ENCODE results near the gene IL19. TPM values are rescaled to one million over a fixed set of nuclear protein-coding genes. Genes with fewer than 3 reads are reported as not detected.

Gene IL19
- polyA plus RNA-seq, 3 donors: 0.54 to 0.96 (median 0.89) TPM

GRCh38 chr1:206828765-206829164, 58.2 kb downstream of the IL19 start:
- no peak for DNase-seq (ENCODE audit: low read depth in 3 of 3, low spot score in 2 of 3)

- DNase-seq (ENCODE audit: low read depth in 3 of 3, low spot score in 2 of 3): no peak
These were observed 58.7 kb downstream of the IL19 start for GRCh38 chr1:206829282-206829681.

DNA sequence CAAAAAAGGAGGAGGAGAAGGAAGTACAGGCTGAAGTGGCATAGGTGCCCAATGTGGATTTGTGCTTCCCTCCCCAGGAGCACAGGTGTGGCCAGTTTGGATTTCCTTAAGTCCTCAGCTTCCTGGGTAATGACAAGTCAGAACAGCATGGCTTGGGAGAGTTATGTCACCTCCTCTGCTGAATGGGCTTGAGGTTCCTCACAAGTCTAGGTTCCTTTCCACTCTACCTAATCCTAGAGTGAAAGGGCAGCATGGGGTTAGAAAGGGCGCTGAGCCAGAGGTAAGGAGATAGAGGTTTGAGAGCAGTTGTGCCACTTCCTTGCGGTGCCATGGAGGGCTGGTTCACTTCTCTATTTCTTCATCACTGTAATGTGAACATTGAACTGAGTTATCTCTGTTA, 59.3 kb downstream of the IL19 start:
- no peak for DNase-seq (ENCODE audit: low read depth in 3 of 3, low spot score in 2 of 3)

DNA sequence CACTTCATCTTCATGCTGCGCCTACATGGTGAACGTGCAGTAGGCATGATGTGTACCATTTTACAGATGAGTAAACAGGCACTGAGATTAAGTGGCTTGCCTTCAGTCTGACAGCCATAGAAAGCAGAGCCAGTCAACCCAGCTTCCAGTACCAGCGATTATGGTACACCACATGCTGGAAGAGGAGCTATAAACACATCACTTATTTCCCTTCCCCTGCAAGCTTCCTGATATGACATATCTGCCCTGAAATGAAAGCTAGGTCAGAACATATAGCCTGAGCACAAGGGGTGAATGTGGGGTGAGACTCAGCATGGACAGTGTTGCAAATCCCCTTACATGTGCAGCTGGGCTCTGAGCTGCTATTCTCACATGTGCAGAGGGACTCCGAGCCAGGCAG, 61.1 kb downstream of the IL19 start:
- no peak for DNase-seq (ENCODE audit: low read depth in 3 of 3, low spot score in 2 of 3)

- DNase-seq (ENCODE audit: low read depth in 3 of 3, low spot score in 2 of 3): no peak
These were observed 61.8 kb downstream of the IL19 start for GRCh38 chr1:206832352-206832880.

GRCh38 chr1:206833106-206833680, 62.6 kb downstream of the IL19 start:
- DNase-seq (ENCODE audit: low read depth in 3 of 3, low spot score in 2 of 3): no peak

DNA sequence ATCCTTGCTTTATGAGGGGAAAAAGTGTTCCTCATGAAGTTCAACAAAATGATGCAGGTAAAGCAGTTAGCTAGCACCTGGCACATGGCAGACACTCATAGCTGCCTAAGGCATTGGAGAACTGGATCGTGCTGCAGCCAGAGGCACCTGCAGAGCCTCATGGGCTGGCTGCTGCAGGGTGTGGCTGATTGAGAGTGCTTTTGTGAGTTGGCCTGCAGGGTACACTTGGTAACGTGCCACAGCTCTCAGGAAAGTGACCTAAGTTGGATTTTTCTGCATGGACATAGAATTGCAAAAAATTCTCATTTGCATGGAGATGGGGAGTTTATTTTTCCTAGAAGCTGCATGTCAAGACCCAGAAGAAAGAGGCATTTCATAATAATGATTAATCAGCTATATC, 63.2 kb downstream of the IL19 start:
- no peak for DNase-seq (ENCODE audit: low read depth in 3 of 3, low spot score in 2 of 3)

DNA sequence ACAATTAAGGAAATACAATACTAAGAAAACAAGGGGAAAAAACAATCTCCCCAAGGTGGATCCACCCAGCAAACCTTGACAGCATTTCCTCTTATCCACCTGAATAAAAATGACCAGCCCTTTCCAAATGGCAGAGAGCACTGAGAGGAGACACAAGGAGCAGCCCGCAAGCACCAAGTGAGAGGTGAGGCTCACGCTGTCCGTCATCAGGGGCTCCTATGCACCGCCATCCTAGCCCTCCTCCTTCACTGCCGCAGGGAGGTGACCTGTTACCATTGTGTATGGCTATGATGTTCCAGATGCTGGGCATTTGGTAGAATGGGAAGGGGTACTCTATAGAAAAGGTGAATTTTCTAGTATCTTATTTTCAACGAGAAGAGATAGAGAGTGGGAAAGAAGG, 63.6 kb downstream of the IL19 start:
- no peak for DNase-seq (ENCODE audit: low read depth in 3 of 3, low spot score in 2 of 3)

DNA sequence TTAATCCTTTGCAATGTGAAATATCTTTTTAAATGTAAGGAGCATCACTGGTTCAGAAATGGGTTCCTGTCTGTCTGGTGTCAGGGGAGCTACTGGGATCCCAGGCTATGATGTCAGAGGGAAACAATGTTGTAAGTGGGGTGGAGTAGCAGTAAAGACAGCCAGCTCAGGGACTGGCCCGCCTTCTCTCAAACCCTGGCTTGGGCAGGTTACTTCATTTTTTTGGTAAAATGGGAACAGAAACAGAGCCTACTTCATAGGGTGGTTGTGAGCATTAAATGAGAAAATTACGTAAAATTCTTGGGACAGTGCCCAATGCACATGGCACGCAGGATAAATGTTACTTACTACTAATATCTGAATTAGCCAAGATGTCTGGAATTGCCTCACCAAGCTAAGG, 64.1 kb downstream of the IL19 start:
- no peak for DNase-seq (ENCODE audit: low read depth in 3 of 3, low spot score in 2 of 3)

DNA sequence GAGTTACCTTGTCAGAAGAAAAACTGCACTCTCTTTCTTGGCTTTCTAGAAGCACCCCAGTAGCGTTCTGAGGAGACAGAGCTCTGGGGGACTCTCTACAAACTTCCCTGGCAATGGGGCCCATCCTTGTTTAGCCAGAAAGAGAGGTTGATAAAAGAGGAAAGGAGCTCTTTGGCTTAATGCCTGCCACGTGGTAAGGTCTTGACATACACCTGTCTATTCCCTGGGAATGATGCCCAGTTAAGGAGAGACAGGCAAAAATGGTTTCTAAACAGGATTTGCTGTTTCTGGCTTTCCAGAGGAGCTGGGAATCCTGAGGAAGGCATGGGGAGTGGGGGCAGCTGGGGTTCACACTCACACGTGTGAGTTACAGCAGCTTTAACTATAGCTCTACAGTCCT, 64.6 kb downstream of the IL19 start:
- DNase-seq (ENCODE audit: low read depth in 3 of 3, low spot score in 2 of 3): no peak

DNA sequence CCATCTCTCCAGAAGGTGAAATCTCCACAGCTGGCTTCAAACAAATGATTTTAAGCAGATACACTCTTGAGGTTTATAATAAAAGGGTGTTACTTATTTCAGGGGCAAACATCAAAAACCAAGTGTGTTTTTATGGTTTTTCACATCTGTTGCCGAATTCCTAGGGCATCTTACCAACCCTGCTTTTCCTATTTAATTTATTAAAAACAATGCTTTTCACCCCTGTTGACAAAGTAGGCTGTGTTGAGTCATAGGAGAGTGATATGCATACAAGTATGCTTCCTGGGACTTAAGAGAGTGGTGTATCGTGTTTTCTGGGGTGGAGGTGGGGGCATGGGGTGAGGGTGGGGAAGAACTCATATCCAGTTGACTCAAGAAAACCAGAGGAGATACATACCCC, 65.5 kb downstream of the IL19 start:
- no peak for DNase-seq (ENCODE audit: low read depth in 3 of 3, low spot score in 2 of 3)

DNA sequence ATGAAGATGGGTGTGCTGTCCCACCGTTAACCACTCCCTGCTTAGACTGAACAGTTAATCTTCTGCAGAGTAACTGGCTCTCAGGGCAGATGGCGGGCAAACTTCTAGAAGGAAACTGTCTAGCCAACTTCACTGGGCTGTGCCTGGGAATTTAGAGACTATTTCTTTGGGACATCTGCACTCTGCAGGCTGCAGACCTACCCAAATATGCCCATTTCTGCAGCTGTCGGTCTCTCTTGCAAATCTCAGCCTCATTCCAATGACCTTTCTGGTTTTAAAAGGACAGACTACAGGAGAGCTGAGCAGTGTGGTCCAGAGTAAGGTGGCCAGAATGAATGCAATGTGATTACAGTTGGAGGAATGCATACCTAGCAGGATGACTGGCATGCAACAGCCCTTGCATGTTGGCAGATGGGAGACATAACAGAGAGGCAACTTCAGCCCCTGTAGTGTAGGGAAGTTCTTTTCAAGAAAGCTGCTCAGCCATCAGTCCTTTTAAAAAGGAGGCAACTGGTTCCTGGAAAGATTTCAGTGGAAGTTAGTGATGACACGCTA, 68.5 kb downstream of the IL19 start:
- no peak for DNase-seq (ENCODE audit: low read depth in 3 of 3, low spot score in 2 of 3)

DNA sequence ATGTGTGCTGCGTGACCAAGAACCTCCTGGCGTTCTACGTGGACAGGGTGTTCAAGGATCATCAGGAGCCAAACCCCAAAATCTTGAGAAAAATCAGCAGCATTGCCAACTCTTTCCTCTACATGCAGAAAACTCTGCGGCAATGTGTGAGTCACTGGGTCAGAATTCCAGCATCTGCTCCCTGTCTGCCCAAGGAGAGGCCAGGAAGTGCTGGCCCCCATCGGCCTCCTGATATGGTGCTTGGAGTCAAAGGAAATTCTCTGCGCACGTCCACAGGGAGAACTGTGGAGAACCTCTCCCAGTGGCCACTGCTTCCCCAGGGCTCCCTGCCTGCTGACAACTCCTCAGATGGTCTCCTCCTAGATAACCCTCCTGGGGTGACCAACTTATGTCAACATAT, 69.3 kb downstream of the IL19 start:
- no peak for DNase-seq (ENCODE audit: low read depth in 3 of 3, low spot score in 2 of 3)

DNA sequence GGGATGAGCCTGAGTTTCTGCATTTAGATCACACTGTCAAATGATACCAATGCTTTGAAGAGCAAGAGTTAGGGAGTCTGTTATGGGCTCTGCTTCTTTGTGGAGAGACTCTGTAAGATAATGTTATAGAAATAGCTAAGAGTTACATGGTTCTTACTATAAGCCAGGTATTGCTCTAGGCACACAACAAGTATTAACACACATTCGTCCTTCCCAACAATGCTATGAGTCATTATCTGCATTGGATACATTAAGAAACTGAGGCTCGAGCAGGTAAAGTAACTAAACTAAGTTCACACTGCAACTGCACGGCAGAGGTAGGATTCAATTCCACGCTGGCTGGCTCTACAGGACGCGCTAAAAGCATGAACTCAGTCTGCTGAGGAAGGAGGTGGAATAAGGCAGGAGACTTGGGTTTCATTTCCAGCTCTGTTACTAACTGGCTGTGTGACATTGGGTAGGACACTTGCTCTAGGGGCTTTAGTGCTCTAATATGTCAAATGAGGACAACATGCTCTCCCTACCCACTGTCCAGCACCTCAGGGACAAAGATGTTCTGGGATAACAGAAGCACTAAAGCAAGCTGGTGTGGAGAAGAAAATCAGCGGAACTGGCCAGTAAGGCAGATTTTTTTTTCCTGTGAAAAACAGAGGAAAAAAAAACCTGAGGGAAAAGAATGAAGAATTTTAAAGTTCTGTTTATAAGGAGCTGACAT, 71.2 kb downstream of the IL19 start:
- no peak for DNase-seq (ENCODE audit: low read depth in 3 of 3, low spot score in 2 of 3)

- DNase-seq (ENCODE audit: low read depth in 3 of 3, low spot score in 2 of 3): no peak
These were observed 72.3 kb downstream of the IL19 start for GRCh38 chr1:206842854-206843253.

DNA sequence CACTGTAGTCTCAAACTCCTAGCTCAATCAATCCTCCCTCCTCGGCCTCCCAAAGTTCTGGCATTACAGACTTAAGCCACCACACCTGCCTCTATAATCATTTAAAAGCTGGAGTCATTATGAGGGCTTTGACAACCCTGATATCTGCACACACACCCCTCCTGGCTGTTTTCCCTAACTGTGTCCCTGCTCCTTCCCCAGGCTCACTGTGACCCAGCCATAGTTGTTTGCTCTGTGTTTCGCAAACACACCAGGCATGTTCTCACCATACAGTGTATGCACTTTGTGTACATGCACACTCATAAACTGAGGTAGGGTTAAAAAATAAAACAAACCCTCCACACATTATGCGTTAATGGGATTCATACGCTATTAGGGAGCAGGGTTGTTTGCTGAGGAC, 73.1 kb downstream of the IL19 start:
- no peak for DNase-seq (ENCODE audit: low read depth in 3 of 3, low spot score in 2 of 3)

- DNase-seq (ENCODE audit: low read depth in 3 of 3, low spot score in 2 of 3): no peak
These were observed 75.9 kb downstream of the IL19 start for GRCh38 chr1:206846487-206846886.

- no peak for DNase-seq (ENCODE audit: low read depth in 3 of 3, low spot score in 2 of 3)
These were observed 76.8 kb downstream of the IL19 start for GRCh38 chr1:206847337-206847834.

DNA sequence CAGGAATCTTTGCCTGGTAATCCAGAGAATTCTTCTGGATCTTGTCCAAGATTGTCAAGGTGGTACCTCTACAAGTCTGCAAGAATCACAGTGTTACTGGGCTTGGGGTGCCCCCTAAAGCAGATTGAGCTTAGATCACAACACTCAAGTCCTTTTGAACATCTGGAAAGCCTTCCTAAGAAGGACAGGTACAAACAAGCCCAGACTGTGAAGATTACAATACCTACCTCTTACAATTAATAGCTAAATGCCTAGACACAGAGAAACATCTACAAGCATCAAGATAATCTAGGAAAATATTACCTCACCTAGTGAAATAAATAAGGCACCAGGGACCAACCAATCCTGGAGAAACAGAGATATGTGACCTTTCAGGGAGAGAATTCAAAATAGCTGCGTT, 77.4 kb downstream of the IL19 start:
- DNase-seq (ENCODE audit: low read depth in 3 of 3, low spot score in 2 of 3): no peak

- DNase-seq (ENCODE audit: low read depth in 3 of 3, low spot score in 2 of 3): no peak
These were observed 79.8 kb downstream of the IL19 start for GRCh38 chr1:206850401-206850800.

- DNase-seq (ENCODE audit: low read depth in 3 of 3, low spot score in 2 of 3): no peak
These were observed 80.9 kb downstream of the IL19 start for GRCh38 chr1:206851341-206852010.

Measured in right renal cortex interstitium (tissue), 3 donors.